Tibial nerve (tissue), 3 donors: Measurements from ENCODE around the gene OR2T8.

Source experiments
- CTCF ChIP-seq, 5 experiments: fragments of 200-600 bp in 3 of 5; fragments of 450-650 bp in 2 of 5; sonication (generic) in 3 of 5; IDR thresholded peaks; one replicate each; pipeline ENCODE4 v1.5.1; 2016 to 2019; ENCODE audit warnings: antibody characterized with exemption in 5 of 5, mild to moderate bottlenecking in 3 of 5, moderate library complexity in 2 of 5
- POLR2A ChIP-seq, 2 donors: fragments of 450-650 bp; IDR thresholded peaks; one replicate each; pipeline ENCODE4 v1.6.1; 2017; ENCODE audit warnings: antibody characterized with exemption in 2 of 2, mild to moderate bottlenecking in 2 of 2, moderate library complexity in 2 of 2

GRCh38 chr1:247883346-247883745, 36.7 kb upstream of the OR2T8 start:
- no peak for TF ChIP-seq CTCF (IDR thresholded peaks at IDR 0.05)
- TF ChIP-seq POLR2A (IDR thresholded peaks at IDR 0.05): no peak
